Vagina (tissue), 2 donors: ENCODE measurements around the gene PCBP3. TPM values are rescaled to one million over a fixed set of nuclear protein-coding genes. Genes with fewer than 3 reads are reported as not detected.

Source experiments
- DNase-seq, 2 donors: peaks; one replicate each; pipeline ENCODE4 v3.0.0-alpha.2; 2017; ENCODE audit errors: extremely low spot score in 2 of 2
- H3K27ac ChIP-seq: fragments of 200-600 bp; sonication (generic); one replicate; pipeline ENCODE4 v1.5.1; 2019
- H3K27me3 ChIP-seq: fragments of 200-600 bp; sonication (generic); one replicate; pipeline ENCODE4 v1.5.1; 2019
- H3K36me3 ChIP-seq, 2 donors: fragments of 200-600 bp; sonication (generic); one replicate each; pipeline ENCODE4 v1.5.1; 2017 to 2019
- H3K4me1 ChIP-seq: fragments of 200-600 bp; sonication (generic); one replicate; pipeline ENCODE4 v1.5.1; 2019
- H3K4me3 ChIP-seq, 2 donors: fragments of 200-600 bp; sonication (generic); 1 replicate in 1 of 2; 2 replicates in 1 of 2; pipeline ENCODE4 v1.5.1; 2016 to 2019
- H3K9me3 ChIP-seq: fragments of 200-600 bp; sonication (generic); one replicate; pipeline ENCODE4 v1.5.1; 2019
- POLR2A ChIP-seq, 2 donors: fragments of 450-650 bp; IDR thresholded peaks; one replicate each; pipeline ENCODE4 v1.6.1; 2017; ENCODE audit warnings: antibody characterized with exemption in 2 of 2, mild to moderate bottlenecking in 2 of 2, moderate library complexity in 2 of 2
- POLR2AphosphoS5 ChIP-seq, 2 donors: sonication (generic); formaldehyde crosslinking; IDR thresholded peaks; one replicate each; pipeline ENCODE4 v1.9.0; 2017; ENCODE audit warnings: antibody characterized with exemption in 2 of 2, mild to moderate bottlenecking in 2 of 2, low read depth in 1 of 2; ENCODE audit not compliant: insufficient read depth in 1 of 2
- intact Hi-C: fragments of 100-400 bp; cut with DNase I; formaldehyde crosslinking; loops from one replicate; pipeline ENCODE4 v1.15.1; 2023
- total RNA-seq: library from RNA; depleted of rRNA; stranded (reverse); fragments of >200 nt; gene quantifications from one replicate; pipeline ENCODE4 v1.2.3, GENCODE V29; 2016
- TF ChIP-seq, protein P1 (sequence below), 3 experiments: fragments of 450-650 bp in 2 of 3; fragments of 200-600 bp in 1 of 3; sonication (generic) in 1 of 3; IDR thresholded peaks; one replicate each; pipeline ENCODE4 v1.5.1; 2017 to 2019; ENCODE audit warnings: antibody characterized with exemption in 3 of 3, mild to moderate bottlenecking in 2 of 3, moderate library complexity in 2 of 3

PCBP3 gene
- total RNA-seq, 1 donor from 2014 or later, result 4.9 TPM

DNA sequence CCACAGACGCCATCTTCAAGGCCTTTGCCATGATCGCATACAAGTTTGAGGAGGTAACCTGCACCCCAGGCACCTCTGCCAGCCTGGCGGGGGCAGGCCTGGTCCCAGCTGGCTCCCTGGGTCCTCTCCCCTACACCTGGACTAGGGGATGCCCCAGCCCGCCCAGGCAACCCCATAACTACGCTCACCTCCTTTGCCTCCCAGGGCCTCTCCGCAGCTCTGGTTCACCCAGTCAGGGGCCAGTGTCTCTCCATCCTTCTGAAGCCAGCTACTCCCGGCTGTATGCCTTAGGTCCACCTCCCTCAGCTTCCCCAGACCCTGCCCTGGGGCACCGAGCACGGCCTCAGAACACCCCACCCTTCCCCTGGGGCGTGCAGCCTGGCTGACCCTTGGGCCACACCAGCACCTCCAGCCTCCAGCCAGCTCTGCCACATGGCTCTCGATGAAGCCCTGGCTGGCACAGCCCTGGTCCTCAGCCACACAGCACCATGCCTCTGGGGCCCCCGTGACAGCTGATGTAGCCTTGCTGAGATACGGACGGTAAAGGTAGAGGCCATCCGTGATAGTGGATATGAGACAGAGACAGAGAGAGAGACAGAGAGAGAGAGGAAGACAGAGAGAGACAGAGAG, 257.7 kb downstream of the PCBP3 start:
- intact Hi-C loops, result no loop called here
- no peaks in the 10 kb centered on the region for H3K27me3 ChIP-seq
- no peak for DNase-seq
- no peak overlapping the region for H3K4me3 ChIP-seq
- TF ChIP-seq POLR2AphosphoS5 (IDR thresholded peaks at IDR 0.05; ENCODE audit: insufficient read depth in 1 of 2, low read depth in 1 of 2), result no peak
- no peak for TF ChIP-seq POLR2A (IDR thresholded peaks at IDR 0.05)
- TF ChIP-seq, protein P1, sequence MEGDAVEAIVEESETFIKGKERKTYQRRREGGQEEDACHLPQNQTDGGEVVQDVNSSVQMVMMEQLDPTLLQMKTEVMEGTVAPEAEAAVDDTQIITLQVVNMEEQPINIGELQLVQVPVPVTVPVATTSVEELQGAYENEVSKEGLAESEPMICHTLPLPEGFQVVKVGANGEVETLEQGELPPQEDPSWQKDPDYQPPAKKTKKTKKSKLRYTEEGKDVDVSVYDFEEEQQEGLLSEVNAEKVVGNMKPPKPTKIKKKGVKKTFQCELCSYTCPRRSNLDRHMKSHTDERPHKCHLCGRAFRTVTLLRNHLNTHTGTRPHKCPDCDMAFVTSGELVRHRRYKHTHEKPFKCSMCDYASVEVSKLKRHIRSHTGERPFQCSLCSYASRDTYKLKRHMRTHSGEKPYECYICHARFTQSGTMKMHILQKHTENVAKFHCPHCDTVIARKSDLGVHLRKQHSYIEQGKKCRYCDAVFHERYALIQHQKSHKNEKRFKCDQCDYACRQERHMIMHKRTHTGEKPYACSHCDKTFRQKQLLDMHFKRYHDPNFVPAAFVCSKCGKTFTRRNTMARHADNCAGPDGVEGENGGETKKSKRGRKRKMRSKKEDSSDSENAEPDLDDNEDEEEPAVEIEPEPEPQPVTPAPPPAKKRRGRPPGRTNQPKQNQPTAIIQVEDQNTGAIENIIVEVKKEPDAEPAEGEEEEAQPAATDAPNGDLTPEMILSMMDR (IDR thresholded peaks at IDR 0.05), result no peak
- H3K4me1 ChIP-seq, result no peaks in the 10 kb centered on the region
- no peak overlapping the region for H3K27ac ChIP-seq
- no peaks in the 10 kb centered on the region for H3K9me3 ChIP-seq
- H3K36me3 ChIP-seq, result no peaks in the 10 kb centered on the region

DNA sequence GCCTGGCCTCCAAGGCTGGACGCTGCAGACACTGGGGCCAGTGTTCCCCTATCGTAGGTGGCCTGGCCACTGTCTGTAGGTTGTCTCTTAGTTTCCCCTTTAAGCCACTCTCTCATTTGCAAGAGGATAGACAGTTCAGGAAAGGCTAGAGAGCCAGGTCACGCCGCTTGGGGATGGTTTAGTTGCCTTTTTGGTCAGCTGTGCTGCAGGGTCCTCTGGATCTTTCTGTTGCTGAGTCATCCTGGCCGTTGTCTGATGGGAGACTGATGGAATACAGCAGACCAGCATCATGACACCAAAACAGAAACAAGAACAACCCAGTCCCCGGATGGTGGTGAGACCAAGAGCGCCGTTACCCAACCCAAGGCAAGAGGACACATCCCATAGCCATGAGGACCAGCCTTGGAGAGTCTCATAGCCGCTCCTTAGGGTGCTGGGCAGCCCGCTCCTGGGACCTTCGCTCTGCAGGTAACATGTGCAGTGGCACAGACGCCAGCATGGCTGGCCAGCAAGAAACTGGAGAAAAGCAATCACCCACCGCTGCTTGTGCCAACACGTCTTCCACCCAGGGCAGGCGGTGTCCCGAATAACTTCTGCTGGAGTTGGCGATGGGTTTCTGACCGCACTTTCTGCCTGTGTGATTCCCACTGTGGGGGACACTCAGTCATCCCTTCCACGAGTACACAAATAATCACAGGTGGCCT, 258.9 kb downstream of the PCBP3 start:
- TF ChIP-seq, protein P1 (IDR thresholded peaks at IDR 0.05), result no peak
- TF ChIP-seq POLR2AphosphoS5 (IDR thresholded peaks at IDR 0.05; ENCODE audit: insufficient read depth in 1 of 2, low read depth in 1 of 2), result no peak
- no peak for TF ChIP-seq POLR2A (IDR thresholded peaks at IDR 0.05)
- intact Hi-C loops, result no loop called here
- no peaks in the 10 kb centered on the region for H3K36me3 ChIP-seq
- H3K27ac ChIP-seq, result no peak overlapping the region
- H3K4me1 ChIP-seq, result no peaks in the 10 kb centered on the region
- no peak overlapping the region for H3K4me3 ChIP-seq
- DNase-seq, result no peak
- H3K9me3 ChIP-seq, result no peaks in the 10 kb centered on the region
- no peaks in the 10 kb centered on the region for H3K27me3 ChIP-seq

DNA sequence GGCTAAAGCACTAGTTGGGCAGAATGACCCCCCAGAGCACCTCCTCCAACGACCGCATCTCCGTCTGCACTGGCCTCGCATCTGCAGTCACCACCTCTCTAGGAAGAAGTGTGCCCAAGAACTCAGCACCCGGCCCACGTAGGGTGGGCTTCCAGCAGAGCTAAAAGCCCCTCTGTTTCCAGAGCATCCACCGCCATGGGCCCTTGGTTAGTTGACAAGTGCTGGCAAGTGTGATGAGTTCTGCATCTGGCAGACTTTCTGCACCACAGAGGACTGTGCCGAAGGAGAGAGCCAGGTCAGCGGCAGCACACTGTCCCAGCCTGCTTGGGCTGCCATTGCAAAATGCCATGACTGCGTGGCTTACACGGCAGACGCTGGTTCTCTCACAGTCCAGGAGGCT, 261.7 kb downstream of the PCBP3 start:
- Histone ChIP-seq H3K9me3 (no peaks in the 10 kb centered on the region), H3K4me3 (no peak overlapping the region), H3K27ac (no peak overlapping the region), H3K4me1 (no peaks in the 10 kb centered on the region), H3K27me3 (no peaks in the 10 kb centered on the region), H3K36me3 (no peaks in the 10 kb centered on the region)
- TF ChIP-seq, protein P1 (IDR thresholded peaks at IDR 0.05), result no peak
- TF ChIP-seq POLR2A (IDR thresholded peaks at IDR 0.05) (no peak), POLR2AphosphoS5 (IDR thresholded peaks at IDR 0.05; ENCODE audit: insufficient read depth in 1 of 2, low read depth in 1 of 2) (no peak)
- DNase-seq, result no peak
- intact Hi-C loops, result no loop called here

DNA sequence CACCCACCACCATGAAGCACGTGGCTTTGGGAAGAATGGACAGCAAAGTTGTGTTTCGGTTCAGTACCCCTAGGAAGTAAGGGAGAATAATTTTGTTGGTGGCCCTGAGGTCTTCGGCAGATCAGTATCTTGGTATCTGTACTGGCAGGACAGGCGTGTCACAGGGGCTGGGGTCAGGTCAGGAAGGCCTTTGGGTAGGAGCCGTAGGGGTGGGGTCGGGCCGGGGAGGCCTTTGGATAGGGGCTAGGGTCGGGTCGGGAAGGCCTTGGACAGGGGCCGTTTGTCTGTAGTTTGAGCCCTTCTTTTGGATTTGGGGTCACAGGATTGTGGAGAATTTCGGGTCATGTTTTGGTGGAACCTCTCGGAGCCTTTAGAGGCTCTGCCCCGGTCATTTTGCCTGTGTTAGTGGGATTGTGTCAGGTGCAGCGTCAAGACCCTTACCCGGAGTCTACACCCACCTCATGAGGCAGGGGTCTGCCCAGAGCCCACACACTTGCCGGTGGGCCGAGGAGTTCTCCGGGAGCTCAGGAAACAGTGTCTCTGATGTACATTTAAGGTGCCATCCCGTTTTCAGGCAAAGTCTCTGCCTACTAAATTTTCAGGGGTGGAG, 262.8 kb downstream of the PCBP3 start:
- TF ChIP-seq POLR2A (IDR thresholded peaks at IDR 0.05) (no peak), POLR2AphosphoS5 (IDR thresholded peaks at IDR 0.05; ENCODE audit: insufficient read depth in 1 of 2, low read depth in 1 of 2) (no peak)
- TF ChIP-seq, protein P1 (IDR thresholded peaks at IDR 0.05), result no peak
- H3K36me3 ChIP-seq, result no peaks in the 10 kb centered on the region
- H3K4me3 ChIP-seq, result no peak overlapping the region
- no peak overlapping the region for H3K27ac ChIP-seq
- DNase-seq, result no peak
- intact Hi-C loops, result no loop called here
- no peaks in the 10 kb centered on the region for H3K27me3 ChIP-seq
- H3K9me3 ChIP-seq, result no peaks in the 10 kb centered on the region
- H3K4me1 ChIP-seq, result no peaks in the 10 kb centered on the region

DNA sequence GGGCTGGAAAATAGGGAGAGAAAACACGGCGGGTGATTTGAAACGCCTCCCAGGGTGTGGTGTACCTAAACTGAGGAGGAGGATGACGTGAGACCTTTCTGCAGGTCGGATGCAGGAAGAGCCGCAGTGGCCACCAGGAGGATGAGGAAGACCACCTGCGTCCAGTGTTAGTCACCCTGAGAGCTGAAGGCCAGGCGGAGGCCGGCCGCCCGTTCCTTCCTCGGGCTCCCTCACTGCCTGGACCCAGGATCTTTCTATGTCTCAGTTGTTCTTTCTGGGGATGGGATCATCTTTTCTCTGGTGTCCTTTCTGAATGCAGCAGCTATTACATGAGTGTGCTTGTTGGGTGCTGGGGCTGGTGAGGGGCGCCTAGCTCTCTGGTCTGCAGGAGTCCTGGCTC, 263.3 kb downstream of the PCBP3 start:
- H3K4me3 ChIP-seq, result no peak overlapping the region
- no peaks in the 10 kb centered on the region for H3K27me3 ChIP-seq
- no peak for DNase-seq
- no peaks in the 10 kb centered on the region for H3K4me1 ChIP-seq
- TF ChIP-seq POLR2AphosphoS5 (IDR thresholded peaks at IDR 0.05; ENCODE audit: insufficient read depth in 1 of 2, low read depth in 1 of 2) (no peak), POLR2A (IDR thresholded peaks at IDR 0.05) (no peak)
- TF ChIP-seq, protein P1 (IDR thresholded peaks at IDR 0.05), result no peak
- no peaks in the 10 kb centered on the region for H3K36me3 ChIP-seq
- intact Hi-C loops, result no loop called here
- no peaks in the 10 kb centered on the region for H3K9me3 ChIP-seq
- no peak overlapping the region for H3K27ac ChIP-seq
